Measurements from ENCODE around the gene SHMT2.

GRCh38 chr12:57229046-57229633, 371 bp upstream of the SHMT2 start:
- TF ChIP-seq CTCF (conservative IDR thresholded peaks at IDR 0.05 in 1 of 2, IDR thresholded peaks at IDR 0.05 in 1 of 2; ENCODE audit: low read depth in 1 of 2, low read length in 2 of 2) = no peak
- no peak for TF ChIP-seq EZH2 (IDR thresholded peaks at IDR 0.05; ENCODE audit: low read length, missing control alignments)
